ENCODE results near the gene ELAVL4. TPM values are rescaled to one million over a fixed set of nuclear protein-coding genes. Genes with fewer than 3 reads are reported as not detected.

The ELAVL4 gene
- total and polyA plus RNA-seq, 2 of the 8 experiments (the other 6 are each of a cell fraction or from before 2014, with no cell fraction given) = 0.21 to 0.89 TPM

GRCh38 chr1:50112193-50112592, 3.5 kb downstream of the ELAVL4 start:
- Histone ChIP-seq H3K23ac (ENCODE audit: insufficient read length) (no peak overlapping the region), H2BK120ac (replicated peaks; ENCODE audit: low read depth, low read length) (no peak overlapping the region), H3K27ac (ENCODE audit: low read depth, low read length) (no peak overlapping the region), H3K4me2 (ENCODE audit: insufficient read depth in 1 of 2, low read depth in 2 of 2, low read length in 2 of 2) (no peak overlapping the region), H2BK15ac (ENCODE audit: low read length) (no peak overlapping the region), H4K8ac (ENCODE audit: extremely low read depth, insufficient read depth, low read length) (no peak overlapping the region), H2BK12ac (ENCODE audit: low read depth, low read length) (no peak overlapping the region), H3K23me2 (ENCODE audit: low read depth, low read length) (peaks cover 2% of the 10 kb centered on the region; the same call in 1 of the 2 replicates), H3K9ac (replicated peaks in 1 of 4; ENCODE audit: extremely low read depth in 1 of 4, low read depth in 3 of 4, low read length in 3 of 4) (no peak overlapping the region), H3K4me3 (ENCODE audit: extremely low read depth in 1 of 4, insufficient read depth in 2 of 4, low read depth in 3 of 4, low read length in 4 of 4) (no peak overlapping the region), H4K20me1 (replicated peaks in 1 of 2; ENCODE audit: control insufficient read depth in 1 of 2, insufficient read depth in 2 of 2, low read length in 2 of 2) (no peaks in the 10 kb centered on the region), H3K56ac (replicated peaks; ENCODE audit: insufficient read length, low read depth, low read length) (no peak overlapping the region), H2BK5ac (ENCODE audit: low read depth, low read length) (no peak overlapping the region), H3K36me3 (ENCODE audit: control insufficient read depth in 2 of 4, insufficient read depth in 4 of 4, low read length in 3 of 4) (no peaks in the 10 kb centered on the region), H2AK5ac (ENCODE audit: low read depth, low read length) (no peak overlapping the region), H2BK20ac (ENCODE audit: low read length) (no peak overlapping the region), H4K91ac (replicated peaks; ENCODE audit: insufficient read length, low read length) (no peak overlapping the region), H3K27me3 (replicated peaks in 1 of 4; ENCODE audit: control insufficient read depth in 3 of 4, extremely low read depth in 1 of 4, insufficient read depth in 3 of 4, low read length in 3 of 4) (no peaks in the 10 kb centered on the region), H3K79me1 (ENCODE audit: low read depth, low read length) (no peaks in the 10 kb centered on the region), H3K14ac (ENCODE audit: insufficient read length) (no peak overlapping the region), H3K9me3 (ENCODE audit: insufficient read depth in 2 of 2, low read depth in 1 of 2, low read length in 1 of 2) (no peaks in the 10 kb centered on the region), H2AFZ (ENCODE audit: low read length) (no peak overlapping the region), H4K5ac (ENCODE audit: insufficient read length, low read depth, low read length) (no peak overlapping the region), H3K4me1 (replicated peaks in 1 of 4; ENCODE audit: control insufficient read depth in 3 of 4, insufficient read depth in 4 of 4, low read length in 3 of 4) (peaks cover 0 to 5% (median 2%) of the 10 kb centered on the region in 4 experiments; a peak in 3 of 7 replicates), H3K79me2 (ENCODE audit: control insufficient read depth in 1 of 2, insufficient read depth in 2 of 2, low read length in 2 of 2) (no peaks in the 10 kb centered on the region), H3K4ac (replicated peaks; ENCODE audit: insufficient read length, low read depth, low read length) (no peak overlapping the region), H3K18ac (ENCODE audit: extremely low read depth, low read length) (no peak overlapping the region)
- 87% methylated on average over 3 of the region's 3 CpGs; no CpG with 5 or more reads in 1 of the 2 experiments for WGBS, 2 experiments (ENCODE audit: extremely low coverage in 1 of 2, insufficient coverage in 1 of 2, insufficient read length in 1 of 2, insufficient replicate concordance in 2 of 2, low coverage in 1 of 2, low lambda C conversion rate in 2 of 2, missing lambda C conversion rate in 1 of 2)
- ChIA-PET POLR2A (ENCODE audit: partially characterized antibody) (no interaction called here), CTCF (ENCODE audit: partially characterized antibody) (no interaction called here)
- DNase-seq (ENCODE audit: low read depth in 1 of 2, low spot score in 2 of 2) (no peak), FAIRE-seq (no peak)
- TF ChIP-seq HDAC2 (IDR thresholded peaks at IDR 0.05; ENCODE audit: borderline replicate concordance in 1 of 2, low read depth in 2 of 2, low read length in 2 of 2) (no peak), CREB1 (IDR thresholded peaks at IDR 0.05) (no peak), TAF1 (IDR thresholded peaks at IDR 0.05; ENCODE audit: low read depth, low read length) (no peak), RFX5 (IDR thresholded peaks at IDR 0.05; ENCODE audit: borderline replicate concordance, low read depth, low read length) (no peak), NANOG (IDR thresholded peaks at IDR 0.05; ENCODE audit: insufficient read depth, low read depth, low read length, poor library complexity, severe bottlenecking) (no peak), CEBPB (IDR thresholded peaks at IDR 0.05; ENCODE audit: low read depth, low read length) (no peak), CBX5 (IDR thresholded peaks at IDR 0.05; ENCODE audit: low read depth, low read length) (no peak), EZH2 (IDR thresholded peaks at IDR 0.05; ENCODE audit: low read depth, low read length, severe bottlenecking) (no peak), JUND (IDR thresholded peaks at IDR 0.05; ENCODE audit: low read length) (no peak), USF2 (IDR thresholded peaks at IDR 0.05; ENCODE audit: low read length) (no peak)
